ENCODE data around the gene NOL3.

The NOL3 gene

GRCh38 chr16:67209565-67209964 lies 39.2 kb downstream of the NOL3 start:
- TF ChIP-seq CTCF (IDR thresholded peaks at IDR 0.05; ENCODE audit: unreplicated experiment in 3 of 3), result no peak
- Mint-ChIP-seq H3K4me1 (no peaks in the 10 kb centered on the region), H3K9me3 (no peaks in the 10 kb centered on the region), H3K36me3 (ENCODE audit: low read depth) (no peaks in the 10 kb centered on the region), H3K4me3 (no peak overlapping the region), H3K27ac (no peak overlapping the region), H3K27me3 (ENCODE audit: low read depth) (no peaks in the 10 kb centered on the region)

- Mint-ChIP-seq H3K36me3 (ENCODE audit: low read depth) (no peaks in the 10 kb centered on the region), H3K27me3 (ENCODE audit: low read depth) (no peaks in the 10 kb centered on the region), H3K27ac (no peak overlapping the region), H3K9me3 (no peaks in the 10 kb centered on the region), H3K4me3 (no peak overlapping the region), H3K4me1 (no peaks in the 10 kb centered on the region)
- TF ChIP-seq CTCF (IDR thresholded peaks at IDR 0.05; ENCODE audit: unreplicated experiment in 3 of 3), result no peak
Measured at GRCh38 chr16:67210069-67210937, 40.0 kb downstream of the NOL3 start.

- Mint-ChIP-seq H3K27ac (no peak overlapping the region), H3K4me1 (no peaks in the 10 kb centered on the region), H3K9me3 (no peaks in the 10 kb centered on the region), H3K36me3 (ENCODE audit: low read depth) (no peaks in the 10 kb centered on the region), H3K4me3 (no peak overlapping the region), H3K27me3 (ENCODE audit: low read depth) (no peaks in the 10 kb centered on the region)
- TF ChIP-seq CTCF (IDR thresholded peaks at IDR 0.05; ENCODE audit: unreplicated experiment in 3 of 3), result no peak
Measured at GRCh38 chr16:67211674-67212073, 41.3 kb downstream of the NOL3 start.

DNA sequence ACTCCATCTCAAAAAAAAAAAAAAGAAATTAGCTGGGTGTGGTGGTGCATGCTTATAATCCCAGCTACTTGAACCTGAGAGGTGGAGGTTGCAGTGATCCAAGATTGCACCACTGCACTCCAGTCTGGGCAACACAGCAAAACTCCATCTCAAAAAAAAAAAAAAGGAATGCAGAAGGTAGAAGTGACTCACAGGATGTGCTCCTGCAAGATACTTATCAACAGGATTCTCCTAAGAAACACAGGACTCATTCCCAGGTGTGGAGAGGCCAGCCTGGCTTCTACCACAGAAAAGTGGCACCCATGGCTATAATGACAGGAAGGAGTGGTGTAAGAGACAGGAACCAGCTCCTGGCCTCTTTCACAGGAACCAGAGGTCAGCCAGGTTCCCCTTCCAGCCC lies 42.4 kb downstream of the NOL3 start:
- Mint-ChIP-seq H3K4me3 (no peak overlapping the region), H3K4me1 (no peaks in the 10 kb centered on the region), H3K9me3 (no peaks in the 10 kb centered on the region), H3K27me3 (ENCODE audit: low read depth) (peaks cover 5% of the 10 kb centered on the region), H3K27ac (peak overlapping the region in 1 of 3 experiments; percentile 50), H3K36me3 (ENCODE audit: low read depth) (no peaks in the 10 kb centered on the region)
- TF ChIP-seq CTCF (IDR thresholded peaks at IDR 0.05; ENCODE audit: unreplicated experiment in 3 of 3), result no peak

- no peak overlapping the region for H3K4me3 Mint-ChIP-seq
- TF ChIP-seq CTCF (IDR thresholded peaks at IDR 0.05; ENCODE audit: unreplicated experiment in 3 of 3), result no peak
- peak overlapping the region in 1 of 3 experiments; percentile 50 for H3K27ac Mint-ChIP-seq
- no peaks in the 10 kb centered on the region for H3K36me3 Mint-ChIP-seq (ENCODE audit: low read depth)
- H3K27me3 Mint-ChIP-seq (ENCODE audit: low read depth), result peaks cover 5% of the 10 kb centered on the region
- no peaks in the 10 kb centered on the region for H3K9me3 Mint-ChIP-seq
- H3K4me1 Mint-ChIP-seq, result no peaks in the 10 kb centered on the region
Measured at GRCh38 chr16:67213197-67214019, 43.1 kb downstream of the NOL3 start.
